DOHH2 (cell line): ENCODE data around the gene SPTAN1.

Experiments used
- EZH2phosphoT487 ChIP-seq: fragments of 200-600 bp; sonication (generic); IDR thresholded peaks from 2 replicates; pipeline ENCODE4 v1.6.1; 2017; ENCODE audit warnings: borderline replicate concordance, mild to moderate bottlenecking, antibody characterized with exemption, low read length, moderate library complexity, mixed read lengths
- TF ChIP-seq, protein P1 (sequence below): fragments of 200-600 bp; sonication (generic); IDR thresholded peaks from one replicate; pipeline ENCODE4 v1.5.1; 2014; ENCODE audit warnings: antibody characterized with exemption, mild to moderate bottlenecking, low read depth, low read length; ENCODE audit not compliant: poor library complexity, severe bottlenecking

DNA sequence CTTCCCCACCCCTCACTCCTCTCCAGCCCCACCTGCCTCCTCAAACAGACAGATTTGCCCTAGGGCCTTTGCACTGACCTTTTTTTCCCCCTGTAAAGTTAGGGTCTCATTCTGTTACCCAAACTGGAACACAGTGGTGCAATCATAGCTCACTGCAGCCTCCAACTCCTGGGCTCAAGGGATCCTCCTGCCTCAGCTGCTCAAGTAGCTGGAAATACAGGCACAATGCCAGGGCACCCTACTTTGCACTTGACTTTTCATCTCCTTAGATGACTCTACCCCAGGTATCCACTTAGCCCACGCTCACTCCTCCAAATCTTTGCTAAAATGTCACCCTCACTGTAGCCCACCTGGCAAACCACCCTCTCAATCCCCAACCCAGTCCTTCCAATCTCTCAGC is 102.1 kb downstream of the SPTAN1 start:
- TF ChIP-seq, protein P1, sequence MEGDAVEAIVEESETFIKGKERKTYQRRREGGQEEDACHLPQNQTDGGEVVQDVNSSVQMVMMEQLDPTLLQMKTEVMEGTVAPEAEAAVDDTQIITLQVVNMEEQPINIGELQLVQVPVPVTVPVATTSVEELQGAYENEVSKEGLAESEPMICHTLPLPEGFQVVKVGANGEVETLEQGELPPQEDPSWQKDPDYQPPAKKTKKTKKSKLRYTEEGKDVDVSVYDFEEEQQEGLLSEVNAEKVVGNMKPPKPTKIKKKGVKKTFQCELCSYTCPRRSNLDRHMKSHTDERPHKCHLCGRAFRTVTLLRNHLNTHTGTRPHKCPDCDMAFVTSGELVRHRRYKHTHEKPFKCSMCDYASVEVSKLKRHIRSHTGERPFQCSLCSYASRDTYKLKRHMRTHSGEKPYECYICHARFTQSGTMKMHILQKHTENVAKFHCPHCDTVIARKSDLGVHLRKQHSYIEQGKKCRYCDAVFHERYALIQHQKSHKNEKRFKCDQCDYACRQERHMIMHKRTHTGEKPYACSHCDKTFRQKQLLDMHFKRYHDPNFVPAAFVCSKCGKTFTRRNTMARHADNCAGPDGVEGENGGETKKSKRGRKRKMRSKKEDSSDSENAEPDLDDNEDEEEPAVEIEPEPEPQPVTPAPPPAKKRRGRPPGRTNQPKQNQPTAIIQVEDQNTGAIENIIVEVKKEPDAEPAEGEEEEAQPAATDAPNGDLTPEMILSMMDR = no peak
- no peak for TF ChIP-seq EZH2phosphoT487
